Stimulated activated CD8-positive, alpha-beta memory T cell treated with anti-CD3 and anti-CD28 coated beads, Interleukin-7, amount 100 ng/mL, for 48 hours (primary cell): ENCODE measurements around the gene GAB2.
"Not testable (repeated sequence)": the region's sequence is repeated elsewhere in the genome, so short reads cannot be mapped to it uniquely, and the experiment has no call there.

Experiments
- DNase-seq, 2 donors: peaks; one replicate each; pipeline ENCODE4 v3.0.0-alpha.2; 2020; ENCODE audit warnings: low read depth in 1 of 2; ENCODE audit errors: extremely low read depth in 1 of 2

GAB2 gene

DNA sequence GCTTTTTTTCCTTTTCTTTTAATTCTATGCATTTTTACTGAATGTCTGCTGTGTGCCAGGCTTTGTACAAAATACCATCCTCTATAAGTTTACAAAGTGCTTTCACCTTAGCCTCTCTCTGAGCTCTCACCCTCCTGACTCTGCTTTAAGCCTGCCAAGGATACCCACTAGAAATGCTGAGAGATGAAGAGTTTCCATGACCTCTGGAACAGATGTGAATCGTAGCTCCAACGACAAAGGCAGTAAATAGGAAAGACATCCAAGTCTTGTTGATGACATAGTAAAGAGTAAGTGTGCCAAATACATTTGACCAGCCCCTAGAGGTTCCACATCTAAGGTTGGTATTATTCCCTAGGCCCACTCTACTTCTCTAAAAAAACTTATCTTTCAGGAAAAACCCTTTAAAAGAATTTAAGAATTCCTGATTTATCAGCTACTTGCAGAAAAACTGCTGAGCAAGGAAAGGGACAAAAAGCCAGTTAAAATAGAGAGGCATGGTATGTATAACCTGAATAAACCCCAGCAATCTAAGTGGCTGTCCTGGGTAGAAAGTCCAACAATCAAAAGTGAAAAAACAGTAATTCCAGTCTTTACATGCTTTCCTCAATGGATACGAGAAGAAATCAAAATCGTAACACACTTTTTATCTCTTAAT is 45.4 kb downstream of the GAB2 start:
- no peak for DNase-seq

- no peak for DNase-seq
Measured at GRCh38 chr11:78371221-78371891, 46.3 kb downstream of the GAB2 start.

DNA sequence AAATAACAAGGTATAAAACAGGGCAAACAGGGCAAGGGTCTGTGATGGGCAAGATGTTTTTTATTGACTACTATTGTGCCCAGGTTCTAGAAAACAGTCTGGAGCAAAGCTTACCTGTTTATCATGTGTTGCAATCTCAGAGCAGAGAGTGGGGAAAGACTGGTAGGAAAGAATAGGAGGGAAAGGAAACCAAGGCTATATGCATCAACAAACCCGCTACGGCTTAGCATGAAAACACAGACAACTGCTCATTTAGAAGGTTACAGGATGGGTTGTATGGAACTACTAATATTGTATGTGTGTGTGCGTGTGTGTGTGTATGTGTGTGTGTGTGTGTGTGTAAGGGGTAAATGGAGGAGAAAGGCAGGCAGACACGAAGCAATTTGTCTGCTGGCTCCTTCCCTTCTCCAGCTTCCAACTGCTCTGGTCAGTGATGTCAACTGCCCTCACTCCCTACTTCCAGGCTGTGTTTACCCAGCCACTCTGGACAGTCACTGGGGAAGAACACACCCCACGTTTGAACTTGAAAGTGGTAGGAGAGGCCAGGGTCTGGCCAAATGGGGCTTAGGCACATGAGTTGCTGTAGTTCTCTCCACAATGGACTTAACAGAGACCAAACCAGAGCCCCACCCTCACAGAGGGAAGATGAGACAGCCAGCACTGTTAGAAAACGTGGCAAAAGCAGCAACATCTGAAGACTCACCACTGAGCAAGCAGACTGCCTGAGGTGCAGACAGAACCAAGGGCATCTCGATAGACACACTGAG is 47.0 kb downstream of the GAB2 start:
- no peak for DNase-seq

GRCh38 chr11:78365381-78365792 is 52.2 kb downstream of the GAB2 start:
- DNase-seq: no peak

- no peak for DNase-seq
Measured at GRCh38 chr11:78364128-78364751, 53.4 kb downstream of the GAB2 start.

DNA sequence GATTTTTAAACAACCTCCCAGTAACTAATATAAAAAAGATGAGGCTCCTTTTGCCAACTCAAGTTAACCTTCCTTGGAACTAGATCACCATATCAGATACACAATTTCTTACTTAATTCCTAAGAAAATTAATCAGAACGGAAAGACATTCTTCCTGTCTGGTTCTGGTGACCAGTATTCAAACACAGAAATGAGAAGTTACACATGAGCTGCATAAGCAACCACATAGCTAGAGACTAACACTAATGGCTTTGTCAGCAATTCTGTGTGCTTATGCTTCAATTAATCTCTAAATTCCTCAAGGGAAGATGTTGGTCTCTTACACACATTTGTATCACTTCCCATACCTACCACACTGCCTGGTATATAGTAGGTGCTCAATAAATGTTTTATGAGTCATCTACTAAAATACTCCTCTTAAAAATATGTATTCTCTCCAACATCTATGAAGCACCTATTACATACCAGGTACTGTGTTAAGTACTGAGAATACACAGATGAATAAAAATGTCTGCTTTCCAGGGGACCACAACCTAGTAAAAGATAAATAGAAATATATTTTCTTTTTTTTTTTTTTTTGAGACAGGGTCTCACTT is 54.5 kb downstream of the GAB2 start:
- DNase-seq: no peak

GRCh38 chr11:78361228-78361627 is 56.4 kb downstream of the GAB2 start:
- no peak for DNase-seq

DNA sequence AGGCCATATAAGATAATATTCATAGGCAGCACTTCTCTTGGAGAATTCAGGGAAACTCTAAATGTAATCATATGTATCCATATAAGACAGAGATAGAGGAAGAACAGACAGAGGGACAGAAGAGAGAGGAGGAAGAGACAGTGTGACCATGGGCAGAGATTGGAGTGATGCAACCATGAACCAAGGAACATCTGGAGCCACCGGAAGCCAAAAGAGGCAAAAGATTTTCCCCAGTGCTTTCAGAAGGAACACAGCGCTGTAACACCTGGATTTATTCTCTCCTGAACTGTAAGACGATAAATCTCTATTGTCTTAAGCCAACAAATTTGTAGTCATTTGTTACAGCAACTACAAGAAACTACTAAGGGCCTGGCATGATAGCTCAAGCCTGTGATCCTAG is 57.7 kb downstream of the GAB2 start:
- DNase-seq: no peak

- DNase-seq: not testable (repeated sequence)
Measured at GRCh38 chr11:78357924-78358323, 59.7 kb downstream of the GAB2 start.

DNA sequence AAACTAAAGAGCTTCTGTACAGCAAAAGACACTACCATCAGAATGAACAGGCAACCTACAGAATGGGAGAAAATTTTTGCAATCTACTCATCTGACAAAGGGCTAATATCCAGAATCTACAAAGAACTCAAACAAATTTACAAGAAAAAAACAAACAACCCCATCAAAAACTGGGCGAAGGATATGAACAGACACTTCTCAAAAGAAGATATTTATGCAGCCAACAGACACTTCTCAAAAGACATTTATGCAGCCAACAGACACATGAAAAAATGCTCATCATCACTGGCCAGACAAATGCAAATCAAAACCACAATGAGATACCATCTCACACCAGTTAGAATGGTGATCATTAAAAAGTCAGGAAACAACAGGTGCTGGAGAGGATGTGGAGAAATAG is 60.2 kb downstream of the GAB2 start:
- not testable (repeated sequence) for DNase-seq

DNA sequence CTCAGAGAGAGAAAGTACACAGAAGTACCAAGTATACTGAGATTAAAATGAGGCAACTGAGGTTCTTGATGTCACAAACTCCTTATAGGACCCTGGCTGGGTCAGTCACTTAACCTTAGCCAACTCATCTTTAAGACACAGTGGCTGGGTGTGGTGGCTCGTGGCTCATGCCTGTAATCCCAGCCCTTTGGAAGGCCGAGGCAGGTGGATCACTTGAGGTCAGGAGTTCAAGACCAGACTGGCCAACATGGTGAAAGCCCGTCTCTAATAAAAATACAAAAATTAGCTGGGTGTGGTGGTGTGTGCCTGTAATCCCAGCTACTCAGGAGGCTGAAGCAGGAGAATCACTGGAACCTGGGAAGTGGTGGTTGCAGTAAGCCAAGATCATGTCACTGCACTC is 61.9 kb downstream of the GAB2 start:
- not testable (repeated sequence) for DNase-seq

DNA sequence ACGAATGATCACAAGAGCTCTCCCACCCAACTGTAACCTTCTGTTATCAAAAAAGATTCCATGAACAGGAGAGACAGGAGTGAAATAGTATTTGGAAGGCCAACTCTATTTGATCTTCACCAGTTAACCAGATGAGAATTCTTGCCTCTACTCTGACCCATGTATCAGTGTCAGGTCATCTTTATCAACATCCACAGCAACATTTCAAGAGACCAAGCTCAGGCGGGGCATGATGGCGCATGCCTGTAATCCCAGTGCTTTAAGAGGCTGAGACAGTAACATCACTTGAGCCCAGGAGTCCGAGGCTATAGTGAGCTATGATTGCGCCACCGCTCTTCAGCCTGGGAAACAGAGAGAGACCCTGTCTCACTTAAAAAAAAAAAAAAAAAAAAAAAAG is 62.3 kb downstream of the GAB2 start:
- DNase-seq: no peak

DNA sequence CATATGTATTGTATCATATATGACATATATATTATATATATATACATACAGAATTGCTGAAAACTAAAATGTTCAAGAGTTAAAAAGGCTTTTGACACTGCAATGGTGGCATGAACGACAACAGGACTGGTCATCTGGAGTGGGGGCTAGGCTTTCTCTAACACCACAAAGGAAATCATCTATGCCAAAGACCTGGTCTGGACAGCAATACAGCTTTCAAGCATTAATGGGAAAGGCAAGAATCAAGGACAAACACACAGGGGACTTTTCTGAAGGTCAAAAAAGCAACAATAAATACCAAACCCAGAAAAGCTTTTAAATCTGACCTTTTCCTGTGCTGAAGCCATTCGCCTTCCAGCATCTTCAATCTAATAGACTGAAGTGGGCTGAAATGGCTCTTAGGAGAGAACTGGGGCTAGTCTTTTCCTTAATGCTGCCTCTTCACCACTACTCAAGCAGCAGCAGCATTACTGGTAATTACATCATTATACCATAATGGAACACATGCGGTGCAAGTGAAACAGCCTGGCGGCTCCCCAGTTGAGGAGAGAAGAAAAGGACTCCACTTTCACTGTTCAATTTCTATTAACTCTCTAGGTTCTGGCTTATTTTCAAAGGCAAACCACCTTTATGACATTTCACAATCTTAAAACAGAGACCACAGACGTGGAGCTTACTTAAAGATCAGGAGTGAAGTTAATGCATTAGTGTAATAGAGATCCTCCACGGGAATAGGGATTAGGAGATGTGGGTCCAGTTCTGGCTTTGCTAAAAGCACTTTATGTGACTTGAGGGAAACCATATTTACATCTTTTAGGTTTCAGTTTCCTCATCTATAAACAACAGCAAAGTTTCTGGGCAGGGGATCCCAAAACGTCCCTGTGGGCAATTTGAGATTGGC is 63.0 kb downstream of the GAB2 start:
- DNase-seq: no peak

GRCh38 chr11:78351979-78352841 is 65.4 kb downstream of the GAB2 start:
- no peak for DNase-seq

DNA sequence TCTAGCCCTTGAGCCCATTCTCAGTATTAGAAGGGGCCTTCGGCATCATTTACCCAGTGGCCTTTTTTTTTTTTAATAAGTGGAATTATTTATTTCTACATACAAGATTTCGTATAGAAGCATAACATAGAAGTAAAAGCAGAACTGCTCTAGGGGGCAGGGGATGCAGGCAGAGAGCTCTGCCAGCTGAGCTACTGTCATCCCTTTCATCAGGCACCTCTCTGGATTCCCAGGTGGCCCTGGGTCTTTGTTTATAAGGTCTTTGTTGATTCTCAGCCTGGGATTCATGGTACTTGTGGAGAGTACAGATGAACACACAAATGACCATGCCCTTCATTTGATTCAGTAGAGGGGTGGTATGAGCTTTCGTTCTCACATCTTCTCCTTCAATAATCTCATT is 66.4 kb downstream of the GAB2 start:
- DNase-seq: no peak

DNA sequence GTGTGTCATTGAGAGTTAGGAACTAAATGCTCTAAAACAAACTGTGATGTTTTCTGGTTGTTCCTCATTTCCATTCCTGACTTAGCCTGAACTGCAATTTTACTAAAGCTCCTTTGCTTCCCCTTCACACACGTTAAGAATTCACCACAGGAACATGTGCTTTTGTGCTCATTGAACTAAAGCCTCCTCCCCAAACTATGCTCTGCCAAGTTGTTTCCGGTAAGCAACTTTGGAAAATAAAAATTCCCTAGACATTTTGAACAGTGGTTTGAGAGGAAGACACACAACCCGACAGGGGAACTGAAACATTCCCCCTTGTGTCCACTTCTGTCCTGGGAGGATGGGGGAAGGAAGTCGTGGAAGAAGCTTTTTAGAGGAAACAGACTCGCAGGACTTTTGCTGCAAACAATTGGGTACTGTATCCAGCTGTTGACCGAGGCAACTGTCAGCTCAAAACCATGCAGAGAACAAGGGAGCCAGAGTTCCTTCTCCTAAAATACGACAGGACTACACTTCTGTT is 66.9 kb downstream of the GAB2 start:
- DNase-seq: no peak

GRCh38 chr11:78350091-78350645 is 67.5 kb downstream of the GAB2 start:
- DNase-seq: no peak

GRCh38 chr11:78349624-78350023 is 68.0 kb downstream of the GAB2 start:
- no peak for DNase-seq

DNA sequence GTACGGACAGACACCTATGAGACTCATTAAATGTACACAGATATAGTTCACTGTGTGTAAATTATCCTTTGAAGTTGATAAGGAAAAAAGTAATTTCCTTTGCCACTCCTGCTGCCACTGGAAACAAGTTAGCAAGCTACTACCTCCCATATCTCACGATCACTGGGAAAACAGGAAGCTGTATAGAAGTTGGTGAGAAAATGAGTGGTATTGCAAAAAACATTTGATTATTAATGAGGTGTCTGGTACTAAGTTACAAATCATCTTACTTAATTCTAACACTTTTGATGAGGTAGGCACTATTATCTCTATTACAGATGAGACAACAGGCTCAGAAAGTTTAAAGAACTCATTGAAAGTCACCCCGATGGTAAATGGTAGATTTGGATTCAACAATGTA is 68.5 kb downstream of the GAB2 start:
- no peak for DNase-seq
